AG10803 (cell line): ENCODE data around the gene SASH1.
A peak's percentile ranks its signal among the peaks of the same experiment; 100 is the strongest.

Experiments
- DNase-seq: peaks from one replicate; pipeline ENCODE4 v3.0.0; 2010; ENCODE audit warnings: low read depth
- H3K4me3 ChIP-seq: 2 replicates; pipeline ENCODE4 v1.5.1; 2011; ENCODE audit warnings: mild to moderate bottlenecking, low read length, control low read depth
- TF ChIP-seq, protein P1 (sequence below): conservative IDR thresholded peaks from 2 replicates; pipeline ENCODE4 v1.5.1; 2011; ENCODE audit warnings: mild to moderate bottlenecking, low read length, control low read depth, inconsistent platforms

SASH1 gene

DNA sequence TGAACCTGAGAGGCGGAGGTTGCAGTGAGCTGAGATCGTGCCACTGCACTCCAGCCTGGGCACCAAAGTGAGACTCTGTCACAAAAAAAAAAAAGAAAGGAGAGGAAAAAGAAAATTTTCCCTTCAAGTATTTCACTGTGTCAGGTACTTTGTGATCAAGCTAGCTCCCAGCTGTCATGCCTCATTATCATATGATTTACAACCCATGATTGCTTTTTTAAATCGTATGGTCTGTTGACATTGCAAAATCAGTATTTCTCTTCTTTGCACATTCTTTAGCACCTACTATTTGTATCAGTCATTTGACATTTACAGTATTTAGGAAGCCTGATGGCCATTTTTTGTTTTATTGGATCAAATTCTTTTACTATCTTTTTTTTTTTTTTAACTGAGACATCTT is 22.4 kb downstream of the SASH1 start:
- no peak for DNase-seq
- TF ChIP-seq, protein P1, sequence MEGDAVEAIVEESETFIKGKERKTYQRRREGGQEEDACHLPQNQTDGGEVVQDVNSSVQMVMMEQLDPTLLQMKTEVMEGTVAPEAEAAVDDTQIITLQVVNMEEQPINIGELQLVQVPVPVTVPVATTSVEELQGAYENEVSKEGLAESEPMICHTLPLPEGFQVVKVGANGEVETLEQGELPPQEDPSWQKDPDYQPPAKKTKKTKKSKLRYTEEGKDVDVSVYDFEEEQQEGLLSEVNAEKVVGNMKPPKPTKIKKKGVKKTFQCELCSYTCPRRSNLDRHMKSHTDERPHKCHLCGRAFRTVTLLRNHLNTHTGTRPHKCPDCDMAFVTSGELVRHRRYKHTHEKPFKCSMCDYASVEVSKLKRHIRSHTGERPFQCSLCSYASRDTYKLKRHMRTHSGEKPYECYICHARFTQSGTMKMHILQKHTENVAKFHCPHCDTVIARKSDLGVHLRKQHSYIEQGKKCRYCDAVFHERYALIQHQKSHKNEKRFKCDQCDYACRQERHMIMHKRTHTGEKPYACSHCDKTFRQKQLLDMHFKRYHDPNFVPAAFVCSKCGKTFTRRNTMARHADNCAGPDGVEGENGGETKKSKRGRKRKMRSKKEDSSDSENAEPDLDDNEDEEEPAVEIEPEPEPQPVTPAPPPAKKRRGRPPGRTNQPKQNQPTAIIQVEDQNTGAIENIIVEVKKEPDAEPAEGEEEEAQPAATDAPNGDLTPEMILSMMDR, result no peak
- no peak overlapping the region for H3K4me3 ChIP-seq

DNA sequence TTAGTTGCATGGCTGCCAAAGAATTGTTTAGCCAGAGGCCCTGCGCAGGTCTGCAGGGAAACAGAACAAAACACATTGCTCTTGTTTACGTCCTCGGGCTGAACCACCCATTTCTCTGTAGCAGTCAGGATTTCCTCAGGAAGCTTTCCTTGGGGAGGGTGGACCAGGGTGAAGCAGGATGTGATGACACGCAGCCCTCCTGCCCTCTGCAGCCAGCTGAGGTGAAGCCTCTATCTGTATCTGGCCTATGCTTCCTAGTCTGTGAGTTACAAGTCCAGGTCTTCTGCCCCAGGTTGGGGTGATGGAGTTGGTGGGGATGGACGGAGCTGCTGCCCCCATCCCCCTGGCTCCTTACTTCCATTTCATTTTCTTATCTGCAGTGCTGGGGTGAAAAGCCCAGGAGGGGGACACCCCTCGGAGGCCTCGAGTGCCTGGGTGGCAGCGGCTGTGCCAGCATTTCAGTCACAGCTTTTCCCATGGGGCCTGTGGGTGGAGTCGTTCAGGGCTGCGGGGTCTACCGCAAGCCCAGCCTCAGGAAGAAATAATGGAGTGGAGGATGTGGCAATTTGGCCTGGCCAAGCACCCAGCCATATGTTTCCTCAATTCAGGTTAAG is 24.9 kb downstream of the SASH1 start:
- peak; percentile 60 for DNase-seq

DNA sequence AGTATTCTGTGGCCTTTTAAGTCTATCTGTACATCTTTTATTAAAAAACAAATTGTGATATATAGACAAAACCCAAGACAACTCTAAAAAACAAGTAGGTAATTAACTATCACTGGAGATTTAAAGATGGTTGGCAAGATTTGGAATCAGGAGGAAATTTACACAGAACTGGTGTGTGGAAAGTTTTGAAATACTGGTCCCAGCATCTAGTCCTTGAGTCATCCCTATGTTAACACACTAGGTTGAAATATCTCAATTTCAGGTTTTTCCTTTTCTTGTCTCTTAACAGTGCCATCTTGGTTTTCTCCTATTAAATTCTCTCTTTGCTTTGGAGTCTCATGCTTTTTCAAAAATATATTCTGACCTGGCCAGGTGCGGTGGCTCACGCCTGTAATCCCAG is 27.5 kb downstream of the SASH1 start:
- no peak overlapping the region for H3K4me3 ChIP-seq
- TF ChIP-seq, protein P1, result no peak
- no peak for DNase-seq

More for the DNA sequence above, 24.9 kb downstream of the SASH1 start:
- TF ChIP-seq, protein P1, result no peak
- H3K4me3 ChIP-seq, result no peak overlapping the region

DNA sequence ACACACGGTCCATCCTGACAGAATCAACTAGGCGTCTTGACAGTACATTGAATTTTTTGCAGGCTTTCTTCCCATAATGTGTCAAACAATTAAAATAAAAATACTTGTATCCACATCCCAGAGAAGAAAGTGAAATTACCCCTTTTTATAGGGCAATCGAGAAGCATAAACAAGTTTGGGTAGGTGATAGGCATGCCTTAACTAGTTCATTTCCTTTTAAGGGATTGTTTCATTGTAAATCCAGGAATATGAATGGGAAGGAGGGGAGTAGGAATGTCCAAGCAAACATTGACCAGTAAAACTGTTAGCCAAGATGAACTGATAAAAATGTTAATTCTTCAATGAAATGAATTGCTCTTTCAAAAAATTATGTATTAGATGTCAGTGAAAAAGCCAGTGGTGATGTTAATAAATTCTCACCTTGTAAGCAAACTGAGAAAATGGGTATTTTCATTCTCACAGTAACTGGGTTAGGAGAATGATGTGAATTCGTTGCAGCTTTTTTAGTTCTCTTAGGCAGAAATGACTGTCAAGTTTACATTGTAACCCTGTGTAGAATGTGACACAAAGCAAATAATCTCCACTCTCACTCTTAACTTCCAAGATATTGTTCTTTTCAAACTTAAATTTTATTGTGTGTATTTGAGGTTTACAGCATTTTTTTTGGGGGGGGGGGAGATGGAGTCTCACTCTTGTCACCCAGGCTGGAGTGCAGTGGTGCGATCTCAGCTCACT is 31.6 kb downstream of the SASH1 start:
- H3K4me3 ChIP-seq, result no peak overlapping the region
- TF ChIP-seq, protein P1, result no peak
- DNase-seq, result no peak

DNA sequence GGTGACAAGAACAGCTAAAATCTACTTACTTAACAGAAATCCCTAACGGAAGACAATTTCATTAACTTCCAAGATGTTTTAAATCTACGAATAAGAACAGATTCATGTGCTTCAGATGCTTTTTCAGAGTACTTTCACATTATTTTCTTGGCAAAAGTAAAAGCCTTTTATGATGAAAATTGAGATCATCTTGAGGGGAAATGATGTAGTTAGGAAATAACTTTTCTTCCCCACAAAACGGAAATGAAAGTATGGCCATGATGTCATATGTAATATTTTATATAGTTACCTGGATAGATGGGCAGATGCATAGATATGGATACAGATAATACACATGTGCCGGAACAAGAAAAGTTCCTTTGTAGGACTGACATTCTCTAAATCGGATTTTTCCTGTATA is 32.8 kb downstream of the SASH1 start:
- DNase-seq, result no peak
- H3K4me3 ChIP-seq, result no peak overlapping the region
- TF ChIP-seq, protein P1, result no peak

DNA sequence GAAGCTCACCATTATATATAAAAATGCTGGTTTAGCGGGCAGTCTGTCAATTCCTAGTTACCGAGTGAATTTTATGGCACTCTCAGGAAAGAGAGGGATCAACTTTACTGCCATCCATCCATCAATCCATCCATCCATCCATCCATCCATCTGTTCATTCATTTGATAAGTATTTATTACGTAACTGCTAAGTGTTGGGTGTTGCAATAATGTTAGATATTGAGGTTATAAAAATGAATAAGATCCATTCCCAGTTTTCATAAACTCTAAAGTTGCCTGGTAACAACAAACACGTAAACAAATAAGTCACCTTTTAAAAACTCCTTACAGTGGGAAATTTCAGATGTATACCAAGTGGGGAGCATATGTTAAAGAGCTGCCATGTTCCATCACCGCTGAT is 36.8 kb downstream of the SASH1 start:
- peak; percentile 53 for DNase-seq
- TF ChIP-seq, protein P1, result no peak
- H3K4me3 ChIP-seq, result no peak overlapping the region
